ENCODE data around the gene SVIP.

- TF ChIP-seq CTCF (IDR thresholded peaks at IDR 0.05; ENCODE audit: insufficient read depth, low read depth, low read length) (no peak), EZH2 (IDR thresholded peaks at IDR 0.05; ENCODE audit: insufficient read depth, low read length) (no peak)
These were observed 2.9 kb upstream of the SVIP start for GRCh38 chr11:22832315-22833015.
